Measurements from ENCODE around the gene CALR.
A peak's percentile ranks its signal among the peaks of the same experiment; 100 is the strongest.

DNA sequence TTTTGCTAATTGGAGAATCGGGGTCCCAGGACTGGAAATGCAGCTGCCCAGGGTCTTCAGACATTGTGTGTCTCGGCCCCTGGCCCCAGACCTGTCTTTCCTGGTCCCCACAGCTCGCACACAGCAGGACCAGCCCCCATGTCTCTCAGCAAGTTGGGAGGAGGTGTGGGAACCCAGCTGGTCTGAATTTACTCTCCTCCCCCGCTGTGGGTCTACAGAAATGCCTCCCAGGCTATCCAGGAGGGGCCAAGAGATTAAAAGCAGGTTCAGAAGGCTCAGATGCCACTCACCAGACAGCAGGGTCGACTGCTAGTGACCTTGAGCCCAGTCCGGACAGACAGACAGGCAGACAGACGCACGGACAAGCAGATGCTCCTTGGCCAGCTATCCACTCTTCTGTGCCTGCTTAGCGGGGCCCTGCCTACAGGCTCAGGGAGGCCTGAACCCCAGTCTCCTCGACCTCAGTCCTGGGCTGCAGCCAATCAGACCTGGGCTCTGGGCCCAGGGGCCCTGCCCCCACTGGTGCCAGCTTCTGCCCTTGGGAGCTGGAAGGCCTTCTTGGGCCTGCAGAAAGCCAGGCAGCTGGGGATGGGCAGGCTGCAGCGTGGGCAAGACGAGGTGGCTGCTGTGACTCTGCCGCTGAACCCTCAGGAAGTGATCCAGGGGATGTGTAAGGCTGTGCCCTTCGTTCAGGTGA lies 31.0 kb downstream of the CALR start, which contains the start of gene DAND5:
- TF ChIP-seq, protein P1, sequence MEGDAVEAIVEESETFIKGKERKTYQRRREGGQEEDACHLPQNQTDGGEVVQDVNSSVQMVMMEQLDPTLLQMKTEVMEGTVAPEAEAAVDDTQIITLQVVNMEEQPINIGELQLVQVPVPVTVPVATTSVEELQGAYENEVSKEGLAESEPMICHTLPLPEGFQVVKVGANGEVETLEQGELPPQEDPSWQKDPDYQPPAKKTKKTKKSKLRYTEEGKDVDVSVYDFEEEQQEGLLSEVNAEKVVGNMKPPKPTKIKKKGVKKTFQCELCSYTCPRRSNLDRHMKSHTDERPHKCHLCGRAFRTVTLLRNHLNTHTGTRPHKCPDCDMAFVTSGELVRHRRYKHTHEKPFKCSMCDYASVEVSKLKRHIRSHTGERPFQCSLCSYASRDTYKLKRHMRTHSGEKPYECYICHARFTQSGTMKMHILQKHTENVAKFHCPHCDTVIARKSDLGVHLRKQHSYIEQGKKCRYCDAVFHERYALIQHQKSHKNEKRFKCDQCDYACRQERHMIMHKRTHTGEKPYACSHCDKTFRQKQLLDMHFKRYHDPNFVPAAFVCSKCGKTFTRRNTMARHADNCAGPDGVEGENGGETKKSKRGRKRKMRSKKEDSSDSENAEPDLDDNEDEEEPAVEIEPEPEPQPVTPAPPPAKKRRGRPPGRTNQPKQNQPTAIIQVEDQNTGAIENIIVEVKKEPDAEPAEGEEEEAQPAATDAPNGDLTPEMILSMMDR (IDR thresholded peaks at IDR 0.05): no peak
- TF ChIP-seq POLR2A (IDR thresholded peaks at IDR 0.05): no peak
- TF ChIP-seq POLR2AphosphoS5 (IDR thresholded peaks at IDR 0.05): peak in 1 of 4 donors; percentile 49
